Measurements from ENCODE around the gene KCNRG. TPM values are rescaled to one million over a fixed set of nuclear protein-coding genes. Genes with fewer than 3 reads are reported as not detected.

Gene KCNRG
- total RNA-seq, 1 donor from 2014 or later, result 0.27 TPM

Other genes starting within 250 kb of the KCNRG start
- gene KPNA3, start 222.8 kb upstream of the KCNRG start, total RNA-seq, result 41.5 and 42.4 TPM in 2 replicates
- gene SPRYD7, start 79.1 kb upstream of the KCNRG start, total RNA-seq, result 3.6 and 3.8 TPM in 2 replicates
- 17.9 and 19.1 TPM in 2 replicates for gene TRIM13, start 18.4 kb upstream of the KCNRG start, total RNA-seq